ENCODE measurements around the gene URI1.

URI1 gene

GRCh38 chr19:29992233-29992867 is 50.3 kb downstream of the URI1 start:
- no peak for TF ChIP-seq CTCF (IDR thresholded peaks at IDR 0.05; ENCODE audit: borderline replicate concordance, insufficient read depth, low read depth, low read length)
- H3K4me3 ChIP-seq (ENCODE audit: low read depth, low read length), result no peak overlapping the region

GRCh38 chr19:29999490-29999889 is 57.5 kb downstream of the URI1 start:
- H3K4me3 ChIP-seq (ENCODE audit: low read depth, low read length), result no peak overlapping the region
- TF ChIP-seq CTCF (IDR thresholded peaks at IDR 0.05; ENCODE audit: borderline replicate concordance, insufficient read depth, low read depth, low read length), result no peak

- no peak for TF ChIP-seq CTCF (IDR thresholded peaks at IDR 0.05; ENCODE audit: borderline replicate concordance, insufficient read depth, low read depth, low read length)
- no peak overlapping the region for H3K4me3 ChIP-seq (ENCODE audit: low read depth, low read length)
These were observed 58.8 kb downstream of the URI1 start for GRCh38 chr19:30000862-30001261.

- no peak for TF ChIP-seq CTCF (IDR thresholded peaks at IDR 0.05; ENCODE audit: borderline replicate concordance, insufficient read depth, low read depth, low read length)
- H3K4me3 ChIP-seq (ENCODE audit: low read depth, low read length), result no peak overlapping the region
These were observed 59.3 kb downstream of the URI1 start for GRCh38 chr19:30001301-30001700.

GRCh38 chr19:30001791-30002190 is 59.8 kb downstream of the URI1 start:
- H3K4me3 ChIP-seq (ENCODE audit: low read depth, low read length), result no peak overlapping the region
- TF ChIP-seq CTCF (IDR thresholded peaks at IDR 0.05; ENCODE audit: borderline replicate concordance, insufficient read depth, low read depth, low read length), result no peak

- no peak for TF ChIP-seq CTCF (IDR thresholded peaks at IDR 0.05; ENCODE audit: borderline replicate concordance, insufficient read depth, low read depth, low read length)
- H3K4me3 ChIP-seq (ENCODE audit: low read depth, low read length), result no peak overlapping the region
These were observed 61.8 kb downstream of the URI1 start for GRCh38 chr19:30003866-30004265.

GRCh38 chr19:30004403-30004802 is 62.4 kb downstream of the URI1 start:
- no peak for TF ChIP-seq CTCF (IDR thresholded peaks at IDR 0.05; ENCODE audit: borderline replicate concordance, insufficient read depth, low read depth, low read length)
- H3K4me3 ChIP-seq (ENCODE audit: low read depth, low read length), result no peak overlapping the region
